ENCODE results near the gene ZBTB18.
"Not testable (repeated sequence)": the region's sequence is repeated elsewhere in the genome, so short reads cannot be mapped to it uniquely, and the experiment has no call there.

The ZBTB18 gene

GRCh38 chr1:244014862-244015261 is 36.2 kb upstream of the ZBTB18 start:
- H3K27me3 ChIP-seq (ENCODE audit: insufficient read depth, low read length); H3K9me3 ChIP-seq (ENCODE audit: insufficient read depth, low read depth, low read length); H3K4me3 ChIP-seq (ENCODE audit: low read length); H3K9ac ChIP-seq (ENCODE audit: low read depth, low read length); H3K36me3 ChIP-seq (ENCODE audit: insufficient read depth, low read length); H3K27ac ChIP-seq (ENCODE audit: low read depth, low read length): not testable (repeated sequence)
- peaks cover 23% of the 10 kb centered on the region for H3K4me1 ChIP-seq (ENCODE audit: insufficient read depth, low read length)
- 90% methylated on average over 3 of the region's 3 CpGs for WGBS

GRCh38 chr1:244019982-244020485 is 31.0 kb upstream of the ZBTB18 start:
- no peaks in the 10 kb centered on the region for H3K36me3 ChIP-seq (ENCODE audit: insufficient read depth, low read length)
- H3K9me3 ChIP-seq (ENCODE audit: insufficient read depth, low read depth, low read length): no peaks in the 10 kb centered on the region
- peaks cover 21% of the 10 kb centered on the region for H3K4me1 ChIP-seq (ENCODE audit: insufficient read depth, low read length)
- no peak overlapping the region for H3K27ac ChIP-seq (ENCODE audit: low read depth, low read length)
- 71% methylated on average over 4 of the region's 4 CpGs for WGBS
- H3K9ac ChIP-seq (ENCODE audit: low read depth, low read length): no peak overlapping the region
- no peaks in the 10 kb centered on the region for H3K27me3 ChIP-seq (ENCODE audit: insufficient read depth, low read length)
- no peak overlapping the region for H3K4me3 ChIP-seq (ENCODE audit: low read length)

GRCh38 chr1:244021427-244021826 is 29.7 kb upstream of the ZBTB18 start:
- Histone ChIP-seq H3K27ac (ENCODE audit: low read depth, low read length) (peak overlapping the region; percentile 28; the same call in 1 of the 2 replicates), H3K27me3 (ENCODE audit: insufficient read depth, low read length) (no peaks in the 10 kb centered on the region), H3K4me3 (ENCODE audit: low read length) (no peak overlapping the region), H3K9ac (ENCODE audit: low read depth, low read length) (no peak overlapping the region), H3K4me1 (ENCODE audit: insufficient read depth, low read length) (peaks cover 21% of the 10 kb centered on the region), H3K9me3 (ENCODE audit: insufficient read depth, low read depth, low read length) (no peaks in the 10 kb centered on the region), H3K36me3 (ENCODE audit: insufficient read depth, low read length) (no peaks in the 10 kb centered on the region)
- 54% methylated on average over 1 of the region's 1 CpG for WGBS

- WGBS: 89% methylated on average over 2 of the region's 2 CpGs
- H3K27me3 ChIP-seq (ENCODE audit: insufficient read depth, low read length): no peaks in the 10 kb centered on the region
- no peaks in the 10 kb centered on the region for H3K9me3 ChIP-seq (ENCODE audit: insufficient read depth, low read depth, low read length)
- H3K36me3 ChIP-seq (ENCODE audit: insufficient read depth, low read length): no peaks in the 10 kb centered on the region
- H3K4me3 ChIP-seq (ENCODE audit: low read length): no peak overlapping the region
- no peak overlapping the region for H3K9ac ChIP-seq (ENCODE audit: low read depth, low read length)
- no peak overlapping the region; the same call in 1 of the 2 replicates for H3K27ac ChIP-seq (ENCODE audit: low read depth, low read length)
- peaks cover 21% of the 10 kb centered on the region for H3K4me1 ChIP-seq (ENCODE audit: insufficient read depth, low read length)
These were observed 28.8 kb upstream of the ZBTB18 start for GRCh38 chr1:244022311-244022710.

GRCh38 chr1:244022864-244023440 is 28.1 kb upstream of the ZBTB18 start:
- Histone ChIP-seq H3K4me1 (ENCODE audit: insufficient read depth, low read length) (peaks cover 21% of the 10 kb centered on the region), H3K4me3 (ENCODE audit: low read length) (no peak overlapping the region), H3K27me3 (ENCODE audit: insufficient read depth, low read length) (no peaks in the 10 kb centered on the region), H3K27ac (ENCODE audit: low read depth, low read length) (no peak overlapping the region), H3K9ac (ENCODE audit: low read depth, low read length) (no peak overlapping the region), H3K36me3 (ENCODE audit: insufficient read depth, low read length) (no peaks in the 10 kb centered on the region), H3K9me3 (ENCODE audit: insufficient read depth, low read depth, low read length) (no peaks in the 10 kb centered on the region)
- 95% methylated on average over 9 of the region's 9 CpGs for WGBS

GRCh38 chr1:244027491-244028145 is 23.5 kb upstream of the ZBTB18 start:
- H3K4me3 ChIP-seq (ENCODE audit: low read length): no peak overlapping the region
- H3K9ac ChIP-seq (ENCODE audit: low read depth, low read length): no peak overlapping the region
- 93% methylated on average over 17 of the region's 17 CpGs for WGBS
- H3K27me3 ChIP-seq (ENCODE audit: insufficient read depth, low read length): no peaks in the 10 kb centered on the region
- no peaks in the 10 kb centered on the region for H3K4me1 ChIP-seq (ENCODE audit: insufficient read depth, low read length)
- H3K9me3 ChIP-seq (ENCODE audit: insufficient read depth, low read depth, low read length): no peaks in the 10 kb centered on the region
- H3K36me3 ChIP-seq (ENCODE audit: insufficient read depth, low read length): no peaks in the 10 kb centered on the region
- no peak overlapping the region for H3K27ac ChIP-seq (ENCODE audit: low read depth, low read length)

- Histone ChIP-seq H3K36me3 (ENCODE audit: insufficient read depth, low read length) (no peaks in the 10 kb centered on the region), H3K27ac (ENCODE audit: low read depth, low read length) (no peak overlapping the region), H3K27me3 (ENCODE audit: insufficient read depth, low read length) (no peaks in the 10 kb centered on the region), H3K4me3 (ENCODE audit: low read length) (no peak overlapping the region), H3K9me3 (ENCODE audit: insufficient read depth, low read depth, low read length) (no peaks in the 10 kb centered on the region), H3K9ac (ENCODE audit: low read depth, low read length) (no peak overlapping the region), H3K4me1 (ENCODE audit: insufficient read depth, low read length) (no peaks in the 10 kb centered on the region)
- 92% methylated on average over 3 of the region's 3 CpGs for WGBS
These were observed 22.4 kb upstream of the ZBTB18 start for GRCh38 chr1:244028701-244029100.

- no peak overlapping the region for H3K27ac ChIP-seq (ENCODE audit: low read depth, low read length)
- no peaks in the 10 kb centered on the region for H3K4me1 ChIP-seq (ENCODE audit: insufficient read depth, low read length)
- H3K36me3 ChIP-seq (ENCODE audit: insufficient read depth, low read length): no peaks in the 10 kb centered on the region
- H3K27me3 ChIP-seq (ENCODE audit: insufficient read depth, low read length): no peaks in the 10 kb centered on the region
- 93% methylated on average over 3 of the region's 3 CpGs for WGBS
- H3K9me3 ChIP-seq (ENCODE audit: insufficient read depth, low read depth, low read length): no peaks in the 10 kb centered on the region
- H3K4me3 ChIP-seq (ENCODE audit: low read length): no peak overlapping the region
- H3K9ac ChIP-seq (ENCODE audit: low read depth, low read length): no peak overlapping the region
These were observed 22.0 kb upstream of the ZBTB18 start for GRCh38 chr1:244029124-244029523.

GRCh38 chr1:244030481-244031040 is 20.5 kb upstream of the ZBTB18 start:
- Histone ChIP-seq H3K27me3 (ENCODE audit: insufficient read depth, low read length) (no peaks in the 10 kb centered on the region), H3K9me3 (ENCODE audit: insufficient read depth, low read depth, low read length) (no peaks in the 10 kb centered on the region), H3K4me3 (ENCODE audit: low read length) (no peak overlapping the region), H3K27ac (ENCODE audit: low read depth, low read length) (no peak overlapping the region), H3K4me1 (ENCODE audit: insufficient read depth, low read length) (no peaks in the 10 kb centered on the region), H3K9ac (ENCODE audit: low read depth, low read length) (no peak overlapping the region), H3K36me3 (ENCODE audit: insufficient read depth, low read length) (no peaks in the 10 kb centered on the region)
- WGBS: 88% methylated on average over 12 of the region's 13 CpGs

- H3K27ac ChIP-seq (ENCODE audit: low read depth, low read length): no peak overlapping the region
- no peak overlapping the region for H3K9ac ChIP-seq (ENCODE audit: low read depth, low read length)
- H3K4me3 ChIP-seq (ENCODE audit: low read length): no peak overlapping the region
- H3K27me3 ChIP-seq (ENCODE audit: insufficient read depth, low read length): no peaks in the 10 kb centered on the region
- H3K36me3 ChIP-seq (ENCODE audit: insufficient read depth, low read length): no peaks in the 10 kb centered on the region
- no peaks in the 10 kb centered on the region for H3K4me1 ChIP-seq (ENCODE audit: insufficient read depth, low read length)
- WGBS: 96% methylated on average over 9 of the region's 11 CpGs
- no peaks in the 10 kb centered on the region for H3K9me3 ChIP-seq (ENCODE audit: insufficient read depth, low read depth, low read length)
These were observed 15.7 kb upstream of the ZBTB18 start for GRCh38 chr1:244035358-244035757.

GRCh38 chr1:244037252-244037651 is 13.8 kb upstream of the ZBTB18 start:
- H3K9me3 ChIP-seq (ENCODE audit: insufficient read depth, low read depth, low read length): no peaks in the 10 kb centered on the region
- 94% methylated on average over 9 of the region's 9 CpGs for WGBS
- H3K27me3 ChIP-seq (ENCODE audit: insufficient read depth, low read length): no peaks in the 10 kb centered on the region
- H3K4me1 ChIP-seq (ENCODE audit: insufficient read depth, low read length): no peaks in the 10 kb centered on the region
- H3K9ac ChIP-seq (ENCODE audit: low read depth, low read length): no peak overlapping the region
- no peak overlapping the region for H3K4me3 ChIP-seq (ENCODE audit: low read length)
- no peaks in the 10 kb centered on the region for H3K36me3 ChIP-seq (ENCODE audit: insufficient read depth, low read length)
- no peak overlapping the region for H3K27ac ChIP-seq (ENCODE audit: low read depth, low read length)
